ENCODE measurements around the gene RPGRIP1L. TPM values are rescaled to one million over a fixed set of nuclear protein-coding genes. Genes with fewer than 3 reads are reported as not detected.

RPGRIP1L gene
- total RNA-seq, 5 donors from 2014 or later (not counting 1 experiment from before 2014, with no cell fraction given): 3.7 to 5.6 (median 3.8) TPM

- POLR2A ChIA-PET: interaction anchor here in 1 of 2 donors (0.6 kb wide), 1 partner anchor 126 kb away, joined by 3 read pairs; no protein-coding TSS in a partner anchor
- Histone ChIP-seq H3K4me3 (ENCODE audit: control insufficient read depth in 1 of 2, extremely low read depth in 1 of 2, low read length in 1 of 2) (no peak overlapping the region), H3K36me3 (ENCODE audit: control insufficient read depth in 2 of 2, extremely low read depth in 1 of 2, insufficient read depth in 1 of 2, low read length in 1 of 2) (no peaks in the 10 kb centered on the region), H3K27me3 (replicated peaks in 1 of 2; ENCODE audit: control insufficient read depth in 2 of 2, extremely low read depth in 1 of 2, insufficient read depth in 2 of 2, low read length in 1 of 2) (no peaks in the 10 kb centered on the region), H3K4me1 (ENCODE audit: control insufficient read depth in 1 of 2, extremely low read depth in 1 of 2, insufficient read depth in 2 of 2, low read length in 2 of 2) (peaks cover 2 to 16% of the 10 kb centered on the region in 2 experiments), H3K9me3 (peaks cover 4% of the 10 kb centered on the region), H3K27ac (ENCODE audit: low read length) (no peak overlapping the region)
- ATAC-seq (replicated peaks in 1 of 4) (no peak), DNase-seq (peak in 9 of 35 experiments; percentile 0 to 37 (median 8))
- Mint-ChIP-seq H3K27me3 (no peaks in the 10 kb centered on the region), H3K4me3 (no peak overlapping the region), H3K27ac (no peak overlapping the region), H3K9me3 (peaks cover 0 to 9% (median 5%) of the 10 kb centered on the region in 3 donors), H3K36me3 (peaks cover 7% of the 10 kb centered on the region), H3K4me1 (peaks cover 33 to 48% (median 47%) of the 10 kb centered on the region in 3 donors)
- CTCF ChIA-PET: interaction anchor here (0.6 to 2.7 kb wide), 8 partner anchors 11 to 193 kb away, joined by 3 to 15 read pairs (median 4); no protein-coding TSS in a partner anchor
- WGBS (ENCODE audit: insufficient coverage): 36% methylated on average over 2 of the region's 3 CpGs
Observed at GRCh38 chr16:53743149-53743566, 39.5 kb upstream of the RPGRIP1L start.

DNA sequence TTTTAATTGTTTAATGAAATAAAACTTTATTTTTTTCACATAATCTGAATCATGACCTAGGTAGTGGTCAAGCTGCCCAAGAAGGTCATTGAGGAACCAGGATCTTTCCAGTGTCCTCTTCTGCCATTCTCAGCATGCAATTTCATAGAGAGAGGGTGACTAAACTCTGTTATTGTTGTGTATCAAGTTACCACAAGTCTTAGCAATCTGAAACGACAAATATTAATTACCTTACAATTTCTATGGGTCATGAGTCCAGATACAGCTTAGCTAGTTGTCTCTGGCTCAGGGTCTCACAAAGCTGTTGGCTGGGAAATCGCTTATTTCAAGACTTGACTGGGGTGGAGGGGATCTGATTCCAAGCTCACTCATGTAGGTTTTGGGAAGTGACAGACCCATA is 37.9 kb upstream of the RPGRIP1L start:
- WGBS (ENCODE audit: insufficient coverage): 93% methylated on average over 1 of the region's 2 CpGs
- Mint-ChIP-seq H3K9me3 (no peaks in the 10 kb centered on the region), H3K36me3 (peaks cover 3% of the 10 kb centered on the region), H3K27ac (no peak overlapping the region), H3K4me1 (peaks cover 28 to 50% (median 49%) of the 10 kb centered on the region in 3 donors), H3K27me3 (no peaks in the 10 kb centered on the region), H3K4me3 (no peak overlapping the region)
- H3K27ac ChIP-seq (ENCODE audit: low read length): no peak overlapping the region
- DNase-seq: no peak
- no peak overlapping the region for H3K4me3 ChIP-seq (ENCODE audit: control insufficient read depth in 1 of 2, extremely low read depth in 1 of 2, low read length in 1 of 2)
- no peaks in the 10 kb centered on the region for H3K9me3 ChIP-seq
- ChIA-PET CTCF (interaction anchor here (0.6 to 1.2 kb wide), 4 partner anchors 18 to 238 kb away, joined by 3 to 8 read pairs (median 4); no protein-coding TSS in a partner anchor), POLR2A (interaction anchor here in 1 of 2 donors (0.6 kb wide), 1 partner anchor 84 kb away, joined by 3 read pairs; no protein-coding TSS in a partner anchor)
- H3K27me3 ChIP-seq (replicated peaks in 1 of 2; ENCODE audit: control insufficient read depth in 2 of 2, extremely low read depth in 1 of 2, insufficient read depth in 2 of 2, low read length in 1 of 2): no peaks in the 10 kb centered on the region
- peaks cover 2 to 16% of the 10 kb centered on the region in 2 experiments for H3K4me1 ChIP-seq (ENCODE audit: control insufficient read depth in 1 of 2, extremely low read depth in 1 of 2, insufficient read depth in 2 of 2, low read length in 2 of 2)
- no peaks in the 10 kb centered on the region for H3K36me3 ChIP-seq (ENCODE audit: control insufficient read depth in 2 of 2, extremely low read depth in 1 of 2, insufficient read depth in 1 of 2, low read length in 1 of 2)
- ATAC-seq (replicated peaks in 1 of 4): no peak

DNA sequence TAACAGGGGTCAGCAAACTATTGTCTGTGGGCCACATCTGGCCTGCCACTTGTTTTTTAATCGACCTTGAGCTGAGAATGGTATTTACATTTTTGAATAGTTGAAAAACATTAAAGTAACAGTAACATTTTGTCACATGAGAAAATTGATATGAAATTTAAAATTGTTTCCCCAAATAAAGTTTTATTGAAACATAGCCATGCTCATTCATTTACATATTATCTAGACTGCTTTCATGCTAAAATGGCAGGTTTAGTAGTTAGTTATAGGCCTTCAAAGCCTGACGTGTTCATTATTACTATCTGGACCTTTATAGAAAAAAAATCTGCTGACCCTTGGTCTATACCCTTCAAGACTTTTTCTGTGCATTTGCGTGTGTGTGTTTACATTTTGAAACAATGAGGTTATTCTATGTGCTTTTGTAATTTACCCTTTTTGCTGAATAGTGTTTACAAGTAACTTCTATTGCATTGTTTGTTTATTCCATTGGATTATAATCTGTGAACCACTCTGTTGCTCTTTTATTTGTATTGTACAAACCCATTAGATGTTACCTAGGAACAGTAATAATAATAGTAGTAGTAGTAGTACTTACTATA is 37.4 kb upstream of the RPGRIP1L start:
- no CpG with 5 or more reads among the region's 3 CpGs for WGBS (ENCODE audit: insufficient coverage)

GRCh38 chr16:53740476-53740875 is 36.8 kb upstream of the RPGRIP1L start:
- Histone ChIP-seq H3K36me3 (ENCODE audit: control insufficient read depth in 2 of 2, extremely low read depth in 1 of 2, insufficient read depth in 1 of 2, low read length in 1 of 2) (no peaks in the 10 kb centered on the region), H3K4me3 (ENCODE audit: control insufficient read depth in 1 of 2, extremely low read depth in 1 of 2, low read length in 1 of 2) (no peak overlapping the region), H3K4me1 (ENCODE audit: control insufficient read depth in 1 of 2, extremely low read depth in 1 of 2, insufficient read depth in 2 of 2, low read length in 2 of 2) (peaks cover 2 to 16% of the 10 kb centered on the region in 2 experiments), H3K9me3 (no peaks in the 10 kb centered on the region), H3K27ac (ENCODE audit: low read length) (no peak overlapping the region), H3K27me3 (replicated peaks in 1 of 2; ENCODE audit: control insufficient read depth in 2 of 2, extremely low read depth in 1 of 2, insufficient read depth in 2 of 2, low read length in 1 of 2) (no peaks in the 10 kb centered on the region)
- no peak for ATAC-seq (replicated peaks in 1 of 4)
- H3K27ac Mint-ChIP-seq: no peak overlapping the region
- ChIA-PET POLR2A (no interaction called here), CTCF (interaction anchor here in 1 of 2 donors (1.0 to 1.1 kb wide), 3 partner anchors 9 to 83 kb away, joined by 3 to 4 read pairs (median 3); partner anchors contain the start of genes FTO and RPGRIP1L)
- H3K4me3 Mint-ChIP-seq: no peak overlapping the region
- DNase-seq: no peak
- H3K4me1 Mint-ChIP-seq: peaks cover 31 to 51% (median 50%) of the 10 kb centered on the region in 3 donors
- H3K36me3 Mint-ChIP-seq: peaks cover 6% of the 10 kb centered on the region
- no peaks in the 10 kb centered on the region for H3K27me3 Mint-ChIP-seq
- H3K9me3 Mint-ChIP-seq: no peaks in the 10 kb centered on the region

More for the DNA sequence above, 37.4 kb upstream of the RPGRIP1L start:
- DNase-seq (no peak), ATAC-seq (replicated peaks in 1 of 4) (no peak)
- H3K36me3 ChIP-seq (ENCODE audit: control insufficient read depth in 2 of 2, extremely low read depth in 1 of 2, insufficient read depth in 1 of 2, low read length in 1 of 2): no peaks in the 10 kb centered on the region
- Mint-ChIP-seq H3K4me1 (peaks cover 26 to 52% (median 52%) of the 10 kb centered on the region in 3 donors), H3K27ac (no peak overlapping the region), H3K27me3 (no peaks in the 10 kb centered on the region), H3K9me3 (no peaks in the 10 kb centered on the region), H3K4me3 (no peak overlapping the region), H3K36me3 (peaks cover 6% of the 10 kb centered on the region)
- no peak overlapping the region for H3K4me3 ChIP-seq (ENCODE audit: control insufficient read depth in 1 of 2, extremely low read depth in 1 of 2, low read length in 1 of 2)
- H3K27ac ChIP-seq (ENCODE audit: low read length): no peak overlapping the region
- CTCF ChIA-PET: interaction anchor here in 1 of 2 donors (1.1 to 1.2 kb wide), 3 partner anchors 8 to 83 kb away, joined by 3 to 4 read pairs (median 4); no protein-coding TSS in a partner anchor
- no peaks in the 10 kb centered on the region for H3K9me3 ChIP-seq
- H3K4me1 ChIP-seq (ENCODE audit: control insufficient read depth in 1 of 2, extremely low read depth in 1 of 2, insufficient read depth in 2 of 2, low read length in 2 of 2): peaks cover 2 to 16% of the 10 kb centered on the region in 2 experiments
- H3K27me3 ChIP-seq (replicated peaks in 1 of 2; ENCODE audit: control insufficient read depth in 2 of 2, extremely low read depth in 1 of 2, insufficient read depth in 2 of 2, low read length in 1 of 2): no peaks in the 10 kb centered on the region
- POLR2A ChIA-PET: interaction anchor here in 1 of 2 donors (0.6 kb wide), 1 partner anchor 84 kb away, joined by 3 read pairs; no protein-coding TSS in a partner anchor

- H3K36me3 ChIP-seq (ENCODE audit: control insufficient read depth in 2 of 2, extremely low read depth in 1 of 2, insufficient read depth in 1 of 2, low read length in 1 of 2): no peaks in the 10 kb centered on the region
- H3K4me1 ChIP-seq (ENCODE audit: control insufficient read depth in 1 of 2, extremely low read depth in 1 of 2, insufficient read depth in 2 of 2, low read length in 2 of 2): no peaks in the 10 kb centered on the region
- H3K4me3 ChIP-seq (ENCODE audit: control insufficient read depth in 1 of 2, extremely low read depth in 1 of 2, low read length in 1 of 2): no peak overlapping the region
- no peaks in the 10 kb centered on the region for H3K9me3 ChIP-seq
- Mint-ChIP-seq H3K27me3 (no peaks in the 10 kb centered on the region), H3K4me1 (peaks cover 22 to 43% (median 39%) of the 10 kb centered on the region in 3 donors), H3K36me3 (peaks cover 8% of the 10 kb centered on the region), H3K4me3 (no peak overlapping the region), H3K27ac (no peak overlapping the region), H3K9me3 (no peaks in the 10 kb centered on the region)
- H3K27me3 ChIP-seq (replicated peaks in 1 of 2; ENCODE audit: control insufficient read depth in 2 of 2, extremely low read depth in 1 of 2, insufficient read depth in 2 of 2, low read length in 1 of 2): no peaks in the 10 kb centered on the region
- ATAC-seq (replicated peaks in 1 of 4): no peak
- CTCF ChIA-PET: interaction anchor here in 1 of 2 donors (0.7 kb wide), 1 partner anchor 86 kb away, joined by 3 read pairs; no protein-coding TSS in a partner anchor
- POLR2A ChIA-PET: interaction anchor here in 1 of 2 donors (0.6 kb wide), 1 partner anchor 127 kb away, joined by 3 read pairs; no protein-coding TSS in a partner anchor
- no peak overlapping the region for H3K27ac ChIP-seq (ENCODE audit: low read length)
- WGBS (ENCODE audit: insufficient coverage): no CpG with 5 or more reads among the region's 5 CpGs
- DNase-seq: no peak
Observed at GRCh38 chr16:53737552-53737951, 33.9 kb upstream of the RPGRIP1L start.

DNA sequence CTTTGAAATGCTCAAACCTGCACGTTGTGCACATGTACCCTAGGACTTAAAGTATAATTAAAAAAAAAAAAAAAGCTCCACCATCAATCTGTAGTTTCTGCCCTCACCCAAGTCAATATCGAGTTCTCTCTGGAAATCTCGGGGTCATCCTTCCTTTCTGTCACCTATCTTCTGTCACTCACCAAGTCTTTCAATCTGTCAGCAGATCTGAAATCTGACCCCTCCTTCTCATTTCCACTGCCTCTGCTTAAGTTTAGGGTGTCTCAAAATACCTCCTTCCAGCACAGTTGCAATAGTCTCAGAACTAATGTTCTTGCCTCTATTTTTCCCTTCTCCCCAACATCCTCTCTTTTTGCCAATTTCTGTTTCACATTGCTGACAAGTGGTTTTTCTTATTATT is 32.6 kb upstream of the RPGRIP1L start:
- Mint-ChIP-seq H3K4me3 (no peak overlapping the region), H3K27me3 (no peaks in the 10 kb centered on the region), H3K9me3 (no peaks in the 10 kb centered on the region), H3K4me1 (peaks cover 22 to 48% (median 42%) of the 10 kb centered on the region in 3 donors), H3K36me3 (peaks cover 9% of the 10 kb centered on the region), H3K27ac (no peak overlapping the region)
- Histone ChIP-seq H3K36me3 (ENCODE audit: control insufficient read depth in 2 of 2, extremely low read depth in 1 of 2, insufficient read depth in 1 of 2, low read length in 1 of 2) (no peaks in the 10 kb centered on the region), H3K27me3 (replicated peaks in 1 of 2; ENCODE audit: control insufficient read depth in 2 of 2, extremely low read depth in 1 of 2, insufficient read depth in 2 of 2, low read length in 1 of 2) (no peaks in the 10 kb centered on the region), H3K9me3 (no peaks in the 10 kb centered on the region), H3K4me1 (ENCODE audit: control insufficient read depth in 1 of 2, extremely low read depth in 1 of 2, insufficient read depth in 2 of 2, low read length in 2 of 2) (no peaks in the 10 kb centered on the region), H3K27ac (ENCODE audit: low read length) (no peak overlapping the region), H3K4me3 (ENCODE audit: control insufficient read depth in 1 of 2, extremely low read depth in 1 of 2, low read length in 1 of 2) (no peak overlapping the region)
- POLR2A ChIA-PET: no interaction called here
- DNase-seq: no peak
- no peak for ATAC-seq (replicated peaks in 1 of 4)
- CTCF ChIA-PET: interaction anchor here (0.5 to 0.6 kb wide), 2 partner anchors 18 to 53 kb away, joined by 3 to 6 read pairs; no protein-coding TSS in a partner anchor
- WGBS (ENCODE audit: insufficient coverage): 94% methylated on average over 2 of the region's 3 CpGs
